Measurements from ENCODE around the gene PAGE3.

Gene PAGE3

DNA sequence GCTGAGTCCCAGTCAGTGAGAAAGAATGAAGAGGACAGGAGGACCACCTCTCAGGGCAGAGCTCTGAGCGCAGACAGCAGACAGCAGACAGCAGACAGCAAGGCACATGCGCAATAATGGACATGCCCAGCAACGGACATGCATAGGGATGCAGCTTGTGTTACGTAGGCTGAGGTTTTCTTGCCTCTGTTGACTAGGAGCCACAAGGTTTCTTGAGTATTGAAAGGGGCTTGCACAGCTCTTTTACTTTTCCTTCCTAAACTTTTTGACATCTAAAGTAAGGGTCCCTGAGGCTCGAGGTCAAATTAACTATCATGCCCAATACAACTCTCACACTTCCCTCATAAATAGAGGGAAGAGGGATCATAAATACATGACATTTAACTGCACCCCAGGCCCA, at the start of gene PAGE3:
TSS of gene PAGE3 (minus strand) at position 101 of the 400 bp plus-strand sequence. CDS start 1,013 bp downstream, outside the sequence.
- TF ChIP-seq, protein P1, sequence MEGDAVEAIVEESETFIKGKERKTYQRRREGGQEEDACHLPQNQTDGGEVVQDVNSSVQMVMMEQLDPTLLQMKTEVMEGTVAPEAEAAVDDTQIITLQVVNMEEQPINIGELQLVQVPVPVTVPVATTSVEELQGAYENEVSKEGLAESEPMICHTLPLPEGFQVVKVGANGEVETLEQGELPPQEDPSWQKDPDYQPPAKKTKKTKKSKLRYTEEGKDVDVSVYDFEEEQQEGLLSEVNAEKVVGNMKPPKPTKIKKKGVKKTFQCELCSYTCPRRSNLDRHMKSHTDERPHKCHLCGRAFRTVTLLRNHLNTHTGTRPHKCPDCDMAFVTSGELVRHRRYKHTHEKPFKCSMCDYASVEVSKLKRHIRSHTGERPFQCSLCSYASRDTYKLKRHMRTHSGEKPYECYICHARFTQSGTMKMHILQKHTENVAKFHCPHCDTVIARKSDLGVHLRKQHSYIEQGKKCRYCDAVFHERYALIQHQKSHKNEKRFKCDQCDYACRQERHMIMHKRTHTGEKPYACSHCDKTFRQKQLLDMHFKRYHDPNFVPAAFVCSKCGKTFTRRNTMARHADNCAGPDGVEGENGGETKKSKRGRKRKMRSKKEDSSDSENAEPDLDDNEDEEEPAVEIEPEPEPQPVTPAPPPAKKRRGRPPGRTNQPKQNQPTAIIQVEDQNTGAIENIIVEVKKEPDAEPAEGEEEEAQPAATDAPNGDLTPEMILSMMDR (IDR thresholded peaks at IDR 0.05): no peak

- TF ChIP-seq, protein P1 (IDR thresholded peaks at IDR 0.05): no peak
Observed at GRCh38 chrX:55312655-55313054, 47.9 kb upstream of the PAGE3 start.

- TF ChIP-seq, protein P1 (IDR thresholded peaks at IDR 0.05): no peak
Observed at GRCh38 chrX:55290963-55291362, 26.2 kb upstream of the PAGE3 start.

GRCh38 chrX:55279832-55280231, 15.1 kb upstream of the PAGE3 start:
- TF ChIP-seq, protein P1 (IDR thresholded peaks at IDR 0.05): no peak

DNA sequence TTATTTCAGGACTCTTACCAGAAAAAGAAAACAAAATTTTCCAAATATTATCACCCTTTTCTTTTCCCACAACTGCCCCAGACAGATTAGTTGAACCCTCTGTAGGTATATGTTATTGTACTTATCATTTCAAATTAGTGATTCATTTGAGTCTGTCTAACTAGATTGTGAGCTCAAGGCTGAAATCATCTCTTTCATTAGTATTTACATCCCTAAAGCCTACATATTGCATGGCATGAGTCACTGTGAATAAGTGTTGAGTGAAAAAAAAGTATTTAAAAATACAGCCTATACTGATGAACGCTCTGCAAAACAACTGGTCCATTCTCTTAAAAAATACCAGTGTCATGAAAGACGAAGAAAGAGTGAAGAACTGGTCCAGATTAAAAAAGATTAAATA, 3.9 kb downstream of the PAGE3 start:
- TF ChIP-seq, protein P1 (IDR thresholded peaks at IDR 0.05): no peak

GRCh38 chrX:55253528-55253927, 11.2 kb downstream of the PAGE3 start:
- TF ChIP-seq, protein P1 (IDR thresholded peaks at IDR 0.05): no peak

DNA sequence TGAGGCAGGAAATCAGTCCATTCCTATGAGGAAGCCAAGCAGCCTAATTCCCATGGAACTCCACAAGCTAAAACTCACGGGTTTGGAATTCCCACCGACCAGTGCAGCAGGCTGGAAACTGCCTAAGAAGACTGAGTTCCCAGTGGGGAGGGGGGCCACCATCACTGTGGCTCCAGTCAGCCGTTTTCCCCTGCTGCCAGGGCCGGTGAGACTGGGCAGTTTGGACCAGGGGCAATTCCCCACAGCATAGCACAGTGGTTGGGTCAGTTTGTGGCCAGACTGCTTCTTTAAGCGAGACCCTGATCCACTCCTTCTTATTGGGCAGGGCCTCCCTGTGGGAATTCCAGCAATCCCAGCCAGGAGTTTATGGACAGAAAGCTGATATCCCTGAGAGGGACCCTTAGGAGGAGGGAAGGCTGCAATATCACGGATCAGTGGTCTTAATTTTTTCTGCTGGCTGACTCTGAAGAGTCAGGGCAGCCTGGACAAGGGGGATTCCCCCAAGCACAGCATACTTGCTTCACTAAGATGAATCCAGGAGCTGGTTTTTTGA, 23.9 kb downstream of the PAGE3 start:
- TF ChIP-seq, protein P1 (IDR thresholded peaks at IDR 0.05): no peak

Measured in LNCAP (cell line).